ENCODE results near the gene NCOA7.

DNA sequence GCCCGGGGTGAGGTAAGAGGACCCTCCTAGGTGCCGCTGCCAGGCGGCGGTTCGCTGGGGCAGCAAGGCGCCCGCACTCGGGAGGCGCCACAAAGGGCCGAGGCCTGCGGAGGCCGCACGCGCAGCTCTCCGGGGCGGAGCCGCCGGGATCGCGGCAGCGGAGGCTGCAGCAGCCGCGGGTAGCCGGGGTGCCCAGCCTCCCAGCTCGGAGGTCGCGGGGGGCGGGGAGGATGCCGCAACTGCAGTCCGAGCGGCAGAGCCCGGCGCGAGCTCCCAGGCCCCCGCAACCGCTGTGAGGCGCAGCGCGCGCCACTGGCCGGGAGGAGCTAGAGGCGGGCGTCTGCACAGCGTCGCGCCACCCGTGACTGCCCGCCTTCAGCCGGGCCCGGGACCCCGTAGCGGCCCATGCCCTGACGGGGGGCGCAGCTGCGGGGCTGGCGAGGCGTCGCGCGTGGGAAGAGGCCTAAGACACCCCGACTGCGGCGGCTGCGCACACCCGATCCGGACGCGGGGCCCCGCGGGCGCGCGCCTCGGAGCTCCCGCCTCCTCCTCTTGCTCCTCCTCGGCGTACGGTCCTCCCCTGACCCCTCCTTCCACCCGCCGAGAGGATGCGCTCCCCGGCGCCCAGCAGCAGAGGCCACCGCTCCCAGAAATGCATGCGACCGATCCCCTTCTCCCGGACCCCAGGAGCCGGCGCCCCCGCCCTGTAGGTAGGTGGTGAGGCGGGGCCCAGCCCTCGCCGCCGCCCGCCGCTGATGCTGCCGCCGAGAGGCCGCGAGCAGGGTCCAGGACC, at the start of gene NCOA7:
- TF ChIP-seq RAD21 (IDR thresholded peaks at IDR 0.05) = peak in 1 of 2 donors; percentile 19
- TF ChIP-seq, protein P1, sequence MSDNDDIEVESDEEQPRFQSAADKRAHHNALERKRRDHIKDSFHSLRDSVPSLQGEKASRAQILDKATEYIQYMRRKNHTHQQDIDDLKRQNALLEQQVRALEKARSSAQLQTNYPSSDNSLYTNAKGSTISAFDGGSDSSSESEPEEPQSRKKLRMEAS (IDR thresholded peaks at IDR 0.05) = no peak

Data from liver (tissue), 2 donors.